GM18907 (cell line): Measurements from ENCODE around the gene SUMO2.
A peak's percentile ranks its signal among the peaks of the same experiment; 100 is the strongest.
"Not testable (repeated sequence)": the region's sequence is repeated elsewhere in the genome, so short reads cannot be mapped to it uniquely, and the experiment has no call there.

Experiments used
- ATAC-seq: cut with Tn5 transposase; IDR thresholded peaks from one replicate; pipeline ENCODE4 v1.9.1; 2021; ENCODE audit warnings: mild to moderate bottlenecking, moderate library complexity; ENCODE audit not compliant: unreplicated experiment

SUMO2 gene

GRCh38 chr17:75146592-75146991 is 36.2 kb downstream of the SUMO2 start:
- ATAC-seq = no peak

- ATAC-seq = no peak
Measured at GRCh38 chr17:75144816-75145512, 37.8 kb downstream of the SUMO2 start.

- no peak for ATAC-seq
Measured at GRCh38 chr17:75142236-75142971, 40.4 kb downstream of the SUMO2 start.

- no peak for ATAC-seq
Measured at GRCh38 chr17:75138519-75138918, 44.2 kb downstream of the SUMO2 start.

DNA sequence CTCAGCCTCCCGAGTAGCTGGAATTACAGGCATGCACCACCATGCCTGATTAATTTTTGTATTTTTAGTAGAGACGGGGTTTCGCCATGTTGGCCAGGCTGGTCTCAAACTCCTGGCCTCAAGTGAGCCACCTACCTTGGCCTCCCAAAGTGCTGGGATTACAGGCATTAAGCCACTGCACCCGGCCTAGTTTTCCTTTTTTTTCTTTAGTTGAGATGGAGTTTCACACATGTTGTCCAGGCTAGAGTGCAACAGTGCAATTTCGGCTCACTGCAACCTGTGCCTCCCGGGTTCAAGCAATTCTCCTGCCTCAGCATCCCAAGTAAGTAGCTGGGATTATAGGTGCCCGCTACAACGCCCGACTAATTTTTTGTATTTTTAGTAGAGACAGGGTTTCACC is 45.0 kb downstream of the SUMO2 start:
- not testable (repeated sequence) for ATAC-seq

- no peak for ATAC-seq
Measured at GRCh38 chr17:75135946-75136345, 46.8 kb downstream of the SUMO2 start.

DNA sequence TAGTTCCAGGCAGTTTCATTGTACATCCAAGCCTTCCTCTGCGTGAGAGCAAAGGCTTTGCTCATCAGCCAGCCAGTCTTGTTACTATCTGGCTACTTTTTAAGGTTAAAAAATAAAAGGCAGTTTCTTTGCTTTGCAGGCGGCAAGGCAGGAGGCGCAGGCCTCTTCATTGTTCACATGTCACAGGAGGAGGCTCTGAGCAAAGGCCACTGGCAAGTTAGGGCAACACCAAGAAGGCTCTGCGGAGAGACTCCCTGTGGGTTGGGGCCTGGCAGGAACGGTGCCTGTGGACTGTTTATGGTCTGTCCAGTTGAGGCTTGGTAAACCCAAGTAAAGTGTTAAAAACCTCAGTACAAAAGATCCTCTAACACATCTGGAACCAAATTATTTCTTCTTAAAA is 47.3 kb downstream of the SUMO2 start:
- ATAC-seq = no peak

- ATAC-seq = not testable (repeated sequence)
Measured at GRCh38 chr17:75133607-75134347, 49.0 kb downstream of the SUMO2 start.

DNA sequence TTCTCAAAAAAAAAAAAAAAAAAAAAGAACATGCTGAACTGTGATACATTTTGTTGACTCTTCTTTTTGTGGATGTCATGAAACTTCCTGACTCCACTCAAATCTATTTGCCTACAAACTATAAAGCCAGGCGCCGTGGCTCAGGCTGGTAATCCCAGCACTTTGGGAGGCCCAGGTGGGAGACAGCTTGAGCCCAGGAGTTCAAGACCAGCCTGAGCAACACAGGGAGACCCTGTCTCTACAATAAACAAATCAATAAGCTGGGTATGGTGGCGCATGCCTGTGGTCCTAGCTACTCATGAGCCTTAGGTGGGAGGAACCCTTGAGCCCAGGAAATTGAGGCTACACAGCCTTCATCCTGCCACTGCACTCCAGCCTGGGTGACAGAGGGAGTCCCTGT is 49.8 kb downstream of the SUMO2 start:
- no peak for ATAC-seq

DNA sequence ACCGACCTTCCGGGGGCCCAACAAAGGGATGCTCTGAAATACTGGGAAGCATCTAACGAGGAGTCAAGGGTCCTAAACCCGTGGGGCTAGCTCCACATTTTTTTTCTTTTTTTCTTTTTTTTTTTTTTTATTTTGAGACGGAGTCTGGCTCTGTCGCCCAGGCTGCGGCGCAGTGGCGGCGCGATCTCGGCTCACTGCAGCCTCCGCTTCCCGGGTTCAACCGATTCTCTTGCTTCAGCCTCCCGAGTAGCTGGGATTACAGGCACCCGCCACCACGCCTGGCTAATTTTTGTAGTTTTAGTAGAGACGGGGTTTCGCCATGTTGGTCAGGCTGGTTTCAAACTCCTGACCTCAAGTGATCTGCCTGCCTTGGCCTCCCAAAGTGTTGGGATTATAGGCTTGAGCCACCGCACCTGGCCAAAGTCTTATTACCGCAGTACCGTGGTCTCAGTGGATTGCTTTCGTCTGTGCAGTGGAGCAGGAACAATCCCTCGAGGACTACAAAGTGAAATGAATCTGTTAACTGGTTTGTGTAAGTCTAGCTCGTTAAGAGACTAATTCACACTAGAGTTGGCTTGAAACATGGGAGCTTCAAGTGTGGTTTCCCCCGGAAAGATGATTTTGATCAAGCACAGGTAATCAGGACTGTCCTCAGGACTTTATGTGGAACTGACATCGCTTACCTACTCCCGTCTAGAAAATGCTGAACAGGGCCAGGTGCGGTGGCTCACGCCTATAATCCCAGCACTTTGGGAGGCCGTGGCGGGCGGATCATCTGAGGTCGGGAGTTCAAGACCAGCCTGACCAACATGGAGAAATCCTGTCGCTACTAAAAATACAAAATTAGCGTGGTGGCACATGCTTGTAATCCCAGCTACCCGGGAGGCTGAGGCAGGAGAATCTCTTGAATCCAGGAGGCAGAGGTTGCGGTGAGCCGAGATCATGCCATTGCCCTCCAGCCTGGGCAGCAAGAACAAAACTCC is 50.5 kb downstream of the SUMO2 start:
- ATAC-seq = not testable (repeated sequence)

- ATAC-seq = peak; percentile 73
Measured at GRCh38 chr17:75131278-75132017, 51.3 kb downstream of the SUMO2 start, which contains the start of gene NT5C. Gene NT5C (minus strand): TSS chr17:75131742. CDS start chr17:75131707, 35 bp downstream.

DNA sequence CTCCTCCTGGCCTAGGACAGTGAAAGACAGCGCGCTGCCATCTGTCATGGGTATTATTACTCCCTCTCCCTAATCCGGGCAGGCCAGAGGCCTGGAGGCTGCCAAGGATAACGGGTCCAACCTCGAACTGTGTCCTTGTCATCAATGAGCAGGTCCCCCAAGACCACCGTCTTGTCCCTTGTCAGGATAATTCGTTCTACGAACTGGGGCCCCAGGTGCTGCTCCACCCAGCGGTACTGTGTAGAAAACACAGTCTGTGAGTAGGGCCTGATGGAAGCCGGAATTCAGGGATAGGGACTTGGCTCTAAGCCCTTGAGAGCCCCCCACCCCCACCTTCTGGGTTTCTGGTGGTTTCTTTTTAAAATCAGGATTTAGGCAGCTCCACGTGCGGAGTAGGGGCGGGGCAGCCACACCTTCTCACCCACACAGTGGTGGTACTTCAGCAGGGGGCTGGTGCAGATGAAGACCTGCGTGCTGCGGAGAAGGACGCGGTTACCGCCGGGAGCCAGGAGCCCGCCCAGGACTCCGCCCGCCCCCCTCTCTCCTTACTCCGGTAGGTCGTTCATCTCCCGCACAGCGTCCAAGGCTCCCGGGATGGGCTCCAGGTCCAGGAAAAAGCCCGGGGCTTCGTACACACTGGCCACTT is 52.0 kb downstream of the SUMO2 start:
- peak; percentile 22 for ATAC-seq

- ATAC-seq = no peak
Measured at GRCh38 chr17:75130059-75130631, 52.6 kb downstream of the SUMO2 start.

- no peak for ATAC-seq
Measured at GRCh38 chr17:75129576-75129975, 53.2 kb downstream of the SUMO2 start.

DNA sequence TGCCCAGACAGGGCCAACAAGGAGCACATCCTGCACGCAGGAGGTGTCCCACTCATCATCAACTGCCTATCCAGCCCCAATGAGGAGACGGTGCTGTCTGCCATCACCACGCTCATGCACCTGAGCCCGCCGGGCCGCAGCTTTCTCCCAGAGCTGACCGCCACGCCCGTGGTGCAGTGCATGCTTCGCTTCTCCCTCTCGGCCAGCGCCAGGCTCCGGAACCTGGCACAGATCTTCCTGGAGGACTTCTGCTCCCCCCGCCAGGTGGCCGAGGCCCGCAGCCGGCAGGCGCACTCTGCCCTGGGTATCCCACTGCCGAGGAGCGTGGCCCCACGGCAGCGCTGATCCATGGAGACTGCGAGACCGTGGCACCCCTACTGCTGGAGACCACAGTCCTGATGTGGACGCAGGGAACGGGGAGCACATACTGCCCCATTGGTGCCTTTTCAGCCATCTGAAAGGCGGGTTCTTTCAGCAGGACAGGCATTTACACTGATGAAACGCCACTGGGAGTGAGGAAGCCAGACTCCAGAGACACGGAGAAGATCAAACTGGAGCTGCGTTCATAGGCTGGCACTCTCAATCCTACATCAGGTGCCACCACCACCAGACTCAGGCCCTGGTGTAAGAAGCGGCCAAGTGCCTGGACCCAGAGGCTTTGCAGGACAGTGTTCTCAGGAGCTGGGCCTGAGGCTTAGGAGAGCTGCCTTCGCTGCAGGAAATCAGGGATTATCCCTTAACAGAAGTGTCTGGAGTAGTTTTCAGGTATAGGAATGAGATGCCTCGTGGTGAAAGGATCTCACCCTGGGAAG is 53.9 kb downstream of the SUMO2 start:
- no peak for ATAC-seq

DNA sequence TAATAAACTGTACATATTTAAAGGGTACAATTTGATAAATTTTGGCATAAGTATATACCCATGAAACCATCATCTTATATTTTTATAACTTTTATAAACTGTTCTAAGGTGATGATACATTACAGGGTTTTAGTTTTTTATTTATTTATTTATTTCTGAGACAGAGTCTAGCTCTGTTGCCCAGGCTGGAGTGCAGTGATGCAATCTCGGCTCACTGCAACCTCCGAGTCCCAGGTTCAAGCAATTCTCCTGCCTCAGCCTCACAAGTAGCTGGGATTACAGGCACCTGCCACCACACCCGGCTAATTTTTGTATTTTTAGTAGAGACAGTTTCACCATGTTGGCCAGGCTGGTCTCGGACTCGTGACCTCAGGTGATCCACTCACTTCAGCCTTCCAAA is 54.8 kb downstream of the SUMO2 start:
- ATAC-seq = not testable (repeated sequence)

DNA sequence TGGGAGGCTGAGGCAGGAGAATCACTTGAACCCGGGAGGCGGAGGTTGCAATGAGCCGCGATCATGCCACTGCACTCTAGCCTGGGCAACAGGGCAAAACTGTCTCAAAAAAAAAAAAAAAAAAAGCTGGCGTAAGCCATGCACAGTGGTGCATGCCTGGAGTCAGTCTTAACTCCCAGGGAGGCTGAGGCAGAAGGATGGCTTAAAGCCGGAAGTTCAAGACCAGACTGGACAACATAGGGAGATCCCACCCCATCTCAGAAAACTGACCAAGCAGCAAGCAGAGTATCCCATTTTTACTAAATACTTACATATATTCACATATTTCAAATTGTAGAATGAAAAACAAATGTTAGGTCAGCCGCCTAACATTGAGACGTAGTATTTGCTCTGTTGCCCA is 55.8 kb downstream of the SUMO2 start:
- ATAC-seq = no peak

- no peak for ATAC-seq
Measured at GRCh38 chr17:75125984-75126383, 56.8 kb downstream of the SUMO2 start.
